K562 (cell line): ENCODE results near the gene CCDC124.

Experiments used
- AFF4 ChIP-seq: sonication (generic); formaldehyde crosslinking; IDR thresholded peaks from 2 replicates; pipeline ENCODE4 v1.8.0; 2023; ENCODE audit warnings: mild to moderate bottlenecking, missing genetic modification reagents
- CHD2 ChIP-seq: IDR thresholded peaks from 2 replicates; pipeline ENCODE4 v1.6.1; 2011; ENCODE audit warnings: low read depth, low read length
- GTF2E2 ChIP-seq: fragments of 200-800 bp; sonication (Bioruptor generic); IDR thresholded peaks from 2 replicates; pipeline ENCODE4 v1.6.1; 2016; ENCODE audit warnings: missing genetic modification characterization, missing compliant biosample characterization
- JUNB ChIP-seq: fragments of 450-650 bp; formaldehyde crosslinking; conservative IDR thresholded peaks from 2 replicates; pipeline ENCODE4 v1.4.0; 2020; ENCODE audit warnings: mild to moderate bottlenecking
- MLX ChIP-seq, 2 experiments: fragments of 450-650 bp in 1 of 2; sonication (generic) in 1 of 2; formaldehyde crosslinking; conservative IDR thresholded peaks; 2 replicates each; pipeline versions ENCODE4 v1.4.0 to v1.8.1; 2020 to 2022; ENCODE audit warnings: mild to moderate bottlenecking in 1 of 2, missing genetic modification reagents in 1 of 2
- MTA1 ChIP-seq: fragments of 450-650 bp; IDR thresholded peaks from 2 replicates; pipeline ENCODE4 v1.6.1; 2017; ENCODE audit warnings: borderline replicate concordance
- POLR2A ChIP-seq: fragments of 450-650 bp; conservative IDR thresholded peaks from 2 replicates; pipeline ENCODE4 v1.6.1; 2016
- RAD21 ChIP-seq, 2 experiments: fragments of 250-450 bp in 1 of 2; fragments of 450-650 bp in 1 of 2; sonication (Bioruptor Pico) in 1 of 2; formaldehyde crosslinking in 1 of 2; IDR thresholded peaks in 1 of 2; conservative IDR thresholded peaks in 1 of 2; 2 replicates each; pipeline versions ENCODE4 v1.4.0 to v1.8.0; 2020 to 2022; ENCODE audit warnings: mild to moderate bottlenecking in 2 of 2, moderate library complexity in 1 of 2
- SIN3A ChIP-seq, 2 experiments: fragments of 150-350 bp in 1 of 2; IDR thresholded peaks; 2 replicates each; pipeline ENCODE4 v1.6.1; 2011 to 2016; ENCODE audit warnings: borderline replicate concordance in 2 of 2, low read depth in 2 of 2, low read length in 2 of 2, mild to moderate bottlenecking in 2 of 2, moderate library complexity in 2 of 2; ENCODE audit not compliant: control insufficient read depth in 1 of 2
- SP1 ChIP-seq: sonication (generic); formaldehyde crosslinking; IDR thresholded peaks from 2 replicates; pipeline ENCODE4 v1.8.1; 2022; ENCODE audit warnings: mild to moderate bottlenecking, missing genetic modification reagents
- SRF ChIP-seq, 2 experiments: fragments of 250-450, 450-650 bp in 1 of 2; sonication (Bioruptor Pico) in 1 of 2; sonication (generic) in 1 of 2; formaldehyde crosslinking; IDR thresholded peaks; 2 replicates each; pipeline versions ENCODE4 v1.5.0 to v1.5.1; 2020 to 2022; ENCODE audit warnings: mild to moderate bottlenecking in 1 of 2, missing genetic modification reagents in 1 of 2
- SRSF3 ChIP-seq: fragments of 200-400 bp; formaldehyde crosslinking; IDR thresholded peaks from 2 replicates; pipeline ENCODE4 v1.6.1; 2016; ENCODE audit warnings: mild to moderate bottlenecking, low read length, moderate library complexity; ENCODE audit not compliant: insufficient read depth
- TF ChIP-seq, protein P1 (sequence below), 2 experiments: IDR thresholded peaks; 2 replicates each; pipeline ENCODE4 v1.6.1; 2011; ENCODE audit warnings: borderline replicate concordance in 1 of 2, control low read depth in 1 of 2, low read depth in 1 of 2, low read length in 1 of 2, mild to moderate bottlenecking in 1 of 2, mixed read lengths in 1 of 2, moderate library complexity in 1 of 2; ENCODE audit not compliant: insufficient read depth in 1 of 2, insufficient read length in 1 of 2, poor library complexity in 1 of 2, severe bottlenecking in 1 of 2; ENCODE audit errors: extremely low read depth in 1 of 2

- no peak for TF ChIP-seq RAD21 (CRISPR knock-in tag; conservative IDR thresholded peaks at IDR 0.05 in 1 of 2, IDR thresholded peaks at IDR 0.05 in 1 of 2)
- TF ChIP-seq POLR2A: no peak
- no peak for TF ChIP-seq GTF2E2
- no peak for TF ChIP-seq SRF (CRISPR knock-in tag; IDR thresholded peaks at IDR 0.05)
- TF ChIP-seq CHD2: no peak
- TF ChIP-seq MTA1: no peak
- no peak for TF ChIP-seq MLX (CRISPR knock-in tag; conservative IDR thresholded peaks at IDR 0.05)
- TF ChIP-seq SP1: no peak
- no peak for TF ChIP-seq JUNB
- no peak for TF ChIP-seq AFF4 (CRISPR knock-in tag)
- no peak for TF ChIP-seq SIN3A (IDR thresholded peaks at IDR 0.05; ENCODE audit: borderline replicate concordance in 2 of 2, control insufficient read depth in 1 of 2, low read depth in 2 of 2, low read length in 2 of 2)
- TF ChIP-seq, protein P1, sequence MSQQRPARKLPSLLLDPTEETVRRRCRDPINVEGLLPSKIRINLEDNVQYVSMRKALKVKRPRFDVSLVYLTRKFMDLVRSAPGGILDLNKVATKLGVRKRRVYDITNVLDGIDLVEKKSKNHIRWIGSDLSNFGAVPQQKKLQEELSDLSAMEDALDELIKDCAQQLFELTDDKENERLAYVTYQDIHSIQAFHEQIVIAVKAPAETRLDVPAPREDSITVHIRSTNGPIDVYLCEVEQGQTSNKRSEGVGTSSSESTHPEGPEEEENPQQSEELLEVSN (IDR thresholded peaks at IDR 0.05; ENCODE audit: borderline replicate concordance in 1 of 2, extremely low read depth in 1 of 2, insufficient read depth in 1 of 2, insufficient read length in 1 of 2, low read depth in 1 of 2, low read length in 1 of 2, poor library complexity in 1 of 2, severe bottlenecking in 1 of 2): no peak
- TF ChIP-seq SRSF3: no peak
These were observed 33.9 kb downstream of the CCDC124 start, which contains the start of gene KCNN1 for GRCh38 chr19:17966550-17967256.
